SK-N-SH (cell line): ENCODE results near the gene CERS6. TPM values are rescaled to one million over a fixed set of nuclear protein-coding genes. Genes with fewer than 3 reads are reported as not detected.

ENCODE experiments used
- CTCF ChIA-PET: fragments of 300-600, 350-600 bp; formaldehyde crosslinking; extraction: SDS; loops from one replicate; lab custom pipeline; 2021; lab: Yijun Ruan, JAX
- POLR2A ChIA-PET: fragments of 350-600 bp; sonication (Branson Sonifier 250); formaldehyde crosslinking; extraction: SDS; loops from one replicate; lab custom pipeline; 2020; ENCODE audit warnings: antibody characterized with exemption, inconsistent platforms; lab: Yijun Ruan, JAX
- DNase-seq: peaks from one replicate; pipeline ENCODE4 v3.0.0; 2012
- H2AFZ ChIP-seq: fragments of 200-600 bp; sonication (generic); 2 replicates; pipeline ENCODE4 v1.8.1; 2016; ENCODE audit warnings: antibody characterized with exemption, mild to moderate bottlenecking, low read depth
- H3F3A ChIP-seq: fragments of 200-600 bp; sonication (generic); replicated peaks from 2 replicates; pipeline ENCODE3; 2016; ENCODE audit warnings: antibody characterized with exemption, mild to moderate bottlenecking; ENCODE audit not compliant: insufficient read depth
- H3K27ac ChIP-seq, 2 experiments: fragments of 200-500 bp in 1 of 2; fragments of 200-600 bp in 1 of 2; sonication (Bioruptor generic) in 1 of 2; sonication (generic), shearing (Covaris generic) in 1 of 2; 2 replicates each; pipeline versions ENCODE4 v1.5.1 to v1.6.1; 2014 to 2016; ENCODE audit warnings: low read depth in 2 of 2, inconsistent platforms in 1 of 2, low read length in 1 of 2, mild to moderate bottlenecking in 1 of 2, mixed read lengths in 1 of 2
- H3K27me3 ChIP-seq: fragments of 200-600 bp; sonication (generic), shearing (Covaris generic); 2 replicates; pipeline ENCODE4 v1.6.1; 2016; ENCODE audit warnings: mixed run types; ENCODE audit not compliant: insufficient read depth
- H3K36me3 ChIP-seq, 2 experiments: fragments of 200-500 bp in 1 of 2; fragments of 200-600 bp in 1 of 2; sonication (Bioruptor generic) in 1 of 2; sonication (generic) in 1 of 2; replicated peaks in 1 of 2; 2 replicates each; pipeline versions ENCODE3 to v1.5.1; 2014 to 2016; ENCODE audit warnings: low read length in 1 of 2, mild to moderate bottlenecking in 1 of 2; ENCODE audit not compliant: insufficient read depth in 2 of 2, control insufficient read depth in 1 of 2
- H3K4me1 ChIP-seq, 2 experiments: fragments of 200-500 bp in 1 of 2; fragments of 200-600 bp in 1 of 2; sonication (Bioruptor generic) in 1 of 2; sonication (generic), shearing (Covaris generic) in 1 of 2; 2 replicates each; pipeline versions ENCODE4 v1.5.1 to v1.6.1; 2014 to 2016; ENCODE audit warnings: low read depth in 1 of 2, low read length in 1 of 2, mixed run types in 1 of 2; ENCODE audit not compliant: insufficient read depth in 2 of 2, control insufficient read depth in 1 of 2
- H3K4me2 ChIP-seq: fragments of 200-600 bp; sonication (generic), shearing (Covaris generic); 2 replicates; pipeline ENCODE4 v1.6.1; 2017; ENCODE audit warnings: mixed run types
- H3K4me3 ChIP-seq, 2 experiments: fragments of 200-500 bp in 1 of 2; fragments of 200-600 bp in 1 of 2; sonication (Bioruptor generic) in 1 of 2; sonication (generic), shearing (Covaris generic) in 1 of 2; 2 replicates each; pipeline versions ENCODE4 v1.5.1 to v1.8.1; 2014 to 2016; ENCODE audit warnings: low read depth in 2 of 2, inconsistent platforms in 1 of 2, low read length in 1 of 2, mild to moderate bottlenecking in 1 of 2, mixed read lengths in 1 of 2, moderate library complexity in 1 of 2
- H3K79me2 ChIP-seq: fragments of 200-600 bp; sonication (generic); 2 replicates; pipeline ENCODE4 v1.8.1; 2017; ENCODE audit warnings: mild to moderate bottlenecking; ENCODE audit not compliant: insufficient read depth
- H3K9ac ChIP-seq: fragments of 200-600 bp; sonication (generic); 2 replicates; pipeline ENCODE4 v1.6.1; 2017; ENCODE audit warnings: mixed run types
- H3K9me2 ChIP-seq: fragments of 200-600 bp; sonication (generic); 2 replicates; pipeline ENCODE4 v1.6.1; 2017; ENCODE audit warnings: mixed run types
- H3K9me3 ChIP-seq: fragments of 200-600 bp; sonication (generic); 2 replicates; pipeline ENCODE4 v1.6.1; 2017; ENCODE audit warnings: mixed run types, mild to moderate bottlenecking, moderate library complexity
- H4K20me1 ChIP-seq: fragments of 200-600 bp; sonication (generic); 2 replicates; pipeline ENCODE4 v1.6.1; 2017; ENCODE audit warnings: mild to moderate bottlenecking, mixed run types; ENCODE audit not compliant: insufficient read depth
- CHD2 ChIP-seq: fragments of 150-350 bp; IDR thresholded peaks from 2 replicates; pipeline ENCODE4 v1.6.1; 2018; ENCODE audit warnings: low read length; ENCODE audit not compliant: partially characterized antibody
- CTCF ChIP-seq: fragments of 200-600 bp; sonication (generic); IDR thresholded peaks from 2 replicates; pipeline ENCODE4 v1.6.1; 2017; ENCODE audit warnings: antibody characterized with exemption, mild to moderate bottlenecking, moderate library complexity
- EP300 ChIP-seq, 2 experiments: IDR thresholded peaks; 2 replicates each; pipeline versions ENCODE4 v1.4.0 to v1.6.1; 2012; ENCODE audit warnings: borderline replicate concordance in 1 of 2, low read depth in 1 of 2, low read length in 1 of 2
- MXI1 ChIP-seq: IDR thresholded peaks from 2 replicates; pipeline ENCODE4 v1.6.1; 2012; ENCODE audit warnings: mild to moderate bottlenecking, low read depth, low read length, improper control_type of control experiment
- SMC3 ChIP-seq: IDR thresholded peaks from 2 replicates; pipeline ENCODE4 v1.6.1; 2012; ENCODE audit warnings: low read depth, low read length, improper control_type of control experiment
- TCF12 ChIP-seq: IDR thresholded peaks from 2 replicates; pipeline ENCODE4 v1.4.0; 2012
- WGBS: methylation state at CpG from one replicate; pipeline ENCODE4 v1.1.6; 2017; ENCODE audit warnings: low lambda C conversion rate; 5-methylcytosine and 5-hydroxymethylcytosine counted together
- polyA plus RNA-seq, 3 experiments: library from polyadenylated mRNA; depleted of rRNA; stranded (reverse); fragments of >200 nt; gene quantifications; 2 replicates each; pipeline ENCODE4 v1.2.3, GENCODE V29; 2012
- TF ChIP-seq, protein P1 (sequence below): IDR thresholded peaks from 2 replicates; pipeline ENCODE4 v1.4.0; 2012; ENCODE audit warnings: low read depth, borderline replicate concordance
- TF ChIP-seq, protein P2 (sequence below): IDR thresholded peaks from 2 replicates; pipeline ENCODE4 v1.6.1; 2012; ENCODE audit warnings: mild to moderate bottlenecking, low read depth, low read length, moderate library complexity
- TF ChIP-seq, protein P3 (sequence below): fragments of 150-350 bp; IDR thresholded peaks from 2 replicates; pipeline ENCODE4 v1.6.1; 2017; ENCODE audit warnings: antibody characterized with exemption, low read length, low read depth, borderline replicate concordance

The CERS6 gene
- polyA plus RNA-seq, 1 of the 3 experiments (the other 2 are of a cell fraction), result 1.8 TPM

- TF ChIP-seq, protein P1, sequence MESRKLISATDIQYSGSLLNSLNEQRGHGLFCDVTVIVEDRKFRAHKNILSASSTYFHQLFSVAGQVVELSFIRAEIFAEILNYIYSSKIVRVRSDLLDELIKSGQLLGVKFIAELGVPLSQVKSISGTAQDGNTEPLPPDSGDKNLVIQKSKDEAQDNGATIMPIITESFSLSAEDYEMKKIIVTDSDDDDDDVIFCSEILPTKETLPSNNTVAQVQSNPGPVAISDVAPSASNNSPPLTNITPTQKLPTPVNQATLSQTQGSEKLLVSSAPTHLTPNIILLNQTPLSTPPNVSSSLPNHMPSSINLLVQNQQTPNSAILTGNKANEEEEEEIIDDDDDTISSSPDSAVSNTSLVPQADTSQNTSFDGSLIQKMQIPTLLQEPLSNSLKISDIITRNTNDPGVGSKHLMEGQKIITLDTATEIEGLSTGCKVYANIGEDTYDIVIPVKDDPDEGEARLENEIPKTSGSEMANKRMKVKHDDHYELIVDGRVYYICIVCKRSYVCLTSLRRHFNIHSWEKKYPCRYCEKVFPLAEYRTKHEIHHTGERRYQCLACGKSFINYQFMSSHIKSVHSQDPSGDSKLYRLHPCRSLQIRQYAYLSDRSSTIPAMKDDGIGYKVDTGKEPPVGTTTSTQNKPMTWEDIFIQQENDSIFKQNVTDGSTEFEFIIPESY, result no peak
- TF ChIP-seq, protein P2, sequence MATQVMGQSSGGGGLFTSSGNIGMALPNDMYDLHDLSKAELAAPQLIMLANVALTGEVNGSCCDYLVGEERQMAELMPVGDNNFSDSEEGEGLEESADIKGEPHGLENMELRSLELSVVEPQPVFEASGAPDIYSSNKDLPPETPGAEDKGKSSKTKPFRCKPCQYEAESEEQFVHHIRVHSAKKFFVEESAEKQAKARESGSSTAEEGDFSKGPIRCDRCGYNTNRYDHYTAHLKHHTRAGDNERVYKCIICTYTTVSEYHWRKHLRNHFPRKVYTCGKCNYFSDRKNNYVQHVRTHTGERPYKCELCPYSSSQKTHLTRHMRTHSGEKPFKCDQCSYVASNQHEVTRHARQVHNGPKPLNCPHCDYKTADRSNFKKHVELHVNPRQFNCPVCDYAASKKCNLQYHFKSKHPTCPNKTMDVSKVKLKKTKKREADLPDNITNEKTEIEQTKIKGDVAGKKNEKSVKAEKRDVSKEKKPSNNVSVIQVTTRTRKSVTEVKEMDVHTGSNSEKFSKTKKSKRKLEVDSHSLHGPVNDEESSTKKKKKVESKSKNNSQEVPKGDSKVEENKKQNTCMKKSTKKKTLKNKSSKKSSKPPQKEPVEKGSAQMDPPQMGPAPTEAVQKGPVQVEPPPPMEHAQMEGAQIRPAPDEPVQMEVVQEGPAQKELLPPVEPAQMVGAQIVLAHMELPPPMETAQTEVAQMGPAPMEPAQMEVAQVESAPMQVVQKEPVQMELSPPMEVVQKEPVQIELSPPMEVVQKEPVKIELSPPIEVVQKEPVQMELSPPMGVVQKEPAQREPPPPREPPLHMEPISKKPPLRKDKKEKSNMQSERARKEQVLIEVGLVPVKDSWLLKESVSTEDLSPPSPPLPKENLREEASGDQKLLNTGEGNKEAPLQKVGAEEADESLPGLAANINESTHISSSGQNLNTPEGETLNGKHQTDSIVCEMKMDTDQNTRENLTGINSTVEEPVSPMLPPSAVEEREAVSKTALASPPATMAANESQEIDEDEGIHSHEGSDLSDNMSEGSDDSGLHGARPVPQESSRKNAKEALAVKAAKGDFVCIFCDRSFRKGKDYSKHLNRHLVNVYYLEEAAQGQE, result no peak
- TF ChIP-seq CHD2 (no peak), EP300 (IDR thresholded peaks at IDR 0.05; ENCODE audit: borderline replicate concordance in 1 of 2, low read depth in 1 of 2, low read length in 1 of 2) (0 out of 4 replicates have a peak, but pooled peaks of 1 of the 2 experiments have one; percentile 19)
These were observed 243.9 kb downstream of the CERS6 start (continued) for GRCh38 chr2:168699844-168700417.

GRCh38 chr2:168700615-168701245 is 244.7 kb downstream of the CERS6 start:
- TF ChIP-seq, protein P2, result no peak
- no peak for TF ChIP-seq SMC3
- TF ChIP-seq, protein P3, sequence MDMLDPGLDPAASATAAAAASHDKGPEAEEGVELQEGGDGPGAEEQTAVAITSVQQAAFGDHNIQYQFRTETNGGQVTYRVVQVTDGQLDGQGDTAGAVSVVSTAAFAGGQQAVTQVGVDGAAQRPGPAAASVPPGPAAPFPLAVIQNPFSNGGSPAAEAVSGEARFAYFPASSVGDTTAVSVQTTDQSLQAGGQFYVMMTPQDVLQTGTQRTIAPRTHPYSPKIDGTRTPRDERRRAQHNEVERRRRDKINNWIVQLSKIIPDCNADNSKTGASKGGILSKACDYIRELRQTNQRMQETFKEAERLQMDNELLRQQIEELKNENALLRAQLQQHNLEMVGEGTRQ, result no peak
- no peak for TF ChIP-seq MXI1
- peak; percentile 21; the same call in 1 of the 2 replicates for TF ChIP-seq TCF12
- TF ChIP-seq CTCF, result no peak
- no peaks in the 10 kb centered on the region for H3K9me2 ChIP-seq
- H3K4me3 ChIP-seq, result no peak overlapping the region
- H3F3A ChIP-seq, result no peaks in the 10 kb centered on the region
- H3K4me1 ChIP-seq, result peaks cover 0 to 18% of the 10 kb centered on the region in 2 experiments; a peak in 2 of 4 replicates
- no peaks in the 10 kb centered on the region for H4K20me1 ChIP-seq
- DNase-seq, result peak; percentile 41
- 71% methylated on average over 5 of the region's 5 CpGs for WGBS
- CTCF ChIA-PET, result interaction anchor here (0.9 to 1.7 kb wide), 3 partner anchors 13 to 354 kb away, joined by 3 to 8 read pairs (median 3); no protein-coding TSS in a partner anchor
- H2AFZ ChIP-seq, result no peak overlapping the region
- H3K4me2 ChIP-seq, result no peak overlapping the region
- no peak overlapping the region for H3K9ac ChIP-seq
- no peaks in the 10 kb centered on the region for H3K9me3 ChIP-seq
- POLR2A ChIA-PET, result no interaction called here
- no peaks in the 10 kb centered on the region for H3K79me2 ChIP-seq
- H3K27ac ChIP-seq, result peak overlapping the region in 1 of 2 experiments; percentile 63; a peak in 2 of 4 replicates
- H3K27me3 ChIP-seq, result no peaks in the 10 kb centered on the region
- H3K36me3 ChIP-seq, result peaks cover 0 to 1% of the 10 kb centered on the region in 2 experiments
